ENCODE measurements around the gene FAM168B. TPM values are rescaled to one million over a fixed set of nuclear protein-coding genes. Genes with fewer than 3 reads are reported as not detected.
A peak's percentile ranks its signal among the peaks of the same experiment; 100 is the strongest.
"Not testable (repeated sequence)": the region's sequence is repeated elsewhere in the genome, so short reads cannot be mapped to it uniquely, and the experiment has no call there.

FAM168B gene
- total RNA-seq, 1 experiment from 2014 or later: 119 TPM

DNA sequence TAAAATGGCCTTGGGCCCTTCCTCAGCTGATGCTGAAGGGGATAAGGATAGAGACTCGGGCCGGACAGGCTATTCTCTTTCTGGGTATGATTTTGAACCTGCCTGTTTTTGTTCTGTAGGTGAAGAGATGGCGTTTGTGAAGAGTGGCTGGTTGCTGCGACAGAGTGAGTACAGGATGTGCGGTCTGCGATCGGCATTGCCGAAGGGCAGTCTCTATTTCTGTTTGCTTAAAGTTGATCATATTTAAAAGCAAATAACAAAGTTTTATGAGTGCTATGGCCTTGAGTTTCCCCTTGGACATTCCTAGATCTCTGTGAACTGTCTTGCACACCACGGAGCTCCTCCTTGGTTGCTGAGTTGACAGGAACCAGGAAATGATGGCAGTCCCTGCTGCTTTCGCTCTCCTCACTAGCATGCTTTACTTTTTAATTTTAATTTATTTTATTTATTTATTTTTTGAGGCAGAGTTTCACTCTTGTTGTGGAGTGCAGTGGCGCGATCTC, 27.6 kb upstream of the FAM168B start:
- Mint-ChIP-seq H3K4me1 (ENCODE audit: low read depth, unreplicated experiment) (peaks cover 7% of the 10 kb centered on the region), H3K36me3 (ENCODE audit: insufficient read depth, unreplicated experiment) (peaks cover 61% of the 10 kb centered on the region), H3K9me3 (ENCODE audit: unreplicated experiment) (no peaks in the 10 kb centered on the region), H3K4me3 (ENCODE audit: unreplicated experiment) (no peak overlapping the region), H3K27ac (ENCODE audit: unreplicated experiment) (peak overlapping the region; percentile 33), H3K27me3 (ENCODE audit: insufficient read depth, unreplicated experiment) (no peaks in the 10 kb centered on the region)
- DNase-seq: no peak
- intact Hi-C loops (cut with micrococcal nuclease; ENCODE audit: unreplicated experiment): no loop called here
- H3K4me3 ChIP-seq (ENCODE audit: low read depth, low read length): no peak overlapping the region
- POLR2A ChIA-PET: no interaction called here
- H3K27me3 ChIP-seq (replicated peaks; ENCODE audit: control insufficient read depth, insufficient read depth, low read length): no peaks in the 10 kb centered on the region
- CTCF ChIA-PET: interaction anchor here (0.7 kb wide), 1 partner anchor 27 kb away, joined by 3 read pairs; the partner anchor contains the start of gene FAM168B
- H3K36me3 ChIP-seq (ENCODE audit: control insufficient read depth, insufficient read depth, low read length): peaks cover 2% of the 10 kb centered on the region; the same call in 1 of the 2 replicates
- TF ChIP-seq, protein P1, sequence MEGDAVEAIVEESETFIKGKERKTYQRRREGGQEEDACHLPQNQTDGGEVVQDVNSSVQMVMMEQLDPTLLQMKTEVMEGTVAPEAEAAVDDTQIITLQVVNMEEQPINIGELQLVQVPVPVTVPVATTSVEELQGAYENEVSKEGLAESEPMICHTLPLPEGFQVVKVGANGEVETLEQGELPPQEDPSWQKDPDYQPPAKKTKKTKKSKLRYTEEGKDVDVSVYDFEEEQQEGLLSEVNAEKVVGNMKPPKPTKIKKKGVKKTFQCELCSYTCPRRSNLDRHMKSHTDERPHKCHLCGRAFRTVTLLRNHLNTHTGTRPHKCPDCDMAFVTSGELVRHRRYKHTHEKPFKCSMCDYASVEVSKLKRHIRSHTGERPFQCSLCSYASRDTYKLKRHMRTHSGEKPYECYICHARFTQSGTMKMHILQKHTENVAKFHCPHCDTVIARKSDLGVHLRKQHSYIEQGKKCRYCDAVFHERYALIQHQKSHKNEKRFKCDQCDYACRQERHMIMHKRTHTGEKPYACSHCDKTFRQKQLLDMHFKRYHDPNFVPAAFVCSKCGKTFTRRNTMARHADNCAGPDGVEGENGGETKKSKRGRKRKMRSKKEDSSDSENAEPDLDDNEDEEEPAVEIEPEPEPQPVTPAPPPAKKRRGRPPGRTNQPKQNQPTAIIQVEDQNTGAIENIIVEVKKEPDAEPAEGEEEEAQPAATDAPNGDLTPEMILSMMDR (IDR thresholded peaks at IDR 0.05; ENCODE audit: insufficient read depth in 1 of 2, low read depth in 1 of 2, low read length in 1 of 2, severe bottlenecking in 1 of 2, unreplicated experiment in 1 of 2): no peak
- H3K4me1 ChIP-seq: peaks cover 13% of the 10 kb centered on the region
- no peaks in the 10 kb centered on the region for H3K9me3 ChIP-seq
- no TSS peak for BruUV-seq (replicated peaks)

- ChIA-PET CTCF (no interaction called here), POLR2A (no interaction called here)
- H3K9me3 Mint-ChIP-seq (ENCODE audit: unreplicated experiment): no peaks in the 10 kb centered on the region
- no peaks in the 10 kb centered on the region for H3K27me3 Mint-ChIP-seq (ENCODE audit: insufficient read depth, unreplicated experiment)
- Histone ChIP-seq H3K27me3 (replicated peaks; ENCODE audit: control insufficient read depth, insufficient read depth, low read length) (no peaks in the 10 kb centered on the region), H3K4me3 (ENCODE audit: low read depth, low read length) (no peak overlapping the region), H3K36me3 (ENCODE audit: control insufficient read depth, insufficient read depth, low read length) (no peaks in the 10 kb centered on the region), H3K4me1 (peaks cover 5% of the 10 kb centered on the region), H3K9me3 (no peaks in the 10 kb centered on the region)
- intact Hi-C loops (cut with micrococcal nuclease; ENCODE audit: unreplicated experiment): no loop called here
- H3K4me3 Mint-ChIP-seq (ENCODE audit: unreplicated experiment): no peak overlapping the region
- H3K4me1 Mint-ChIP-seq (ENCODE audit: low read depth, unreplicated experiment): peaks cover 27% of the 10 kb centered on the region
- H3K36me3 Mint-ChIP-seq (ENCODE audit: insufficient read depth, unreplicated experiment): peaks cover 57% of the 10 kb centered on the region
- BruUV-seq (replicated peaks): no TSS peak
- TF ChIP-seq, protein P1 (IDR thresholded peaks at IDR 0.05; ENCODE audit: insufficient read depth in 1 of 2, low read depth in 1 of 2, low read length in 1 of 2, severe bottlenecking in 1 of 2, unreplicated experiment in 1 of 2): no peak
- no peak overlapping the region for H3K27ac Mint-ChIP-seq (ENCODE audit: unreplicated experiment)
- no peak for DNase-seq
Observed at GRCh38 chr2:131115752-131116151, 22.5 kb upstream of the FAM168B start.

- not testable (repeated sequence) for H3K36me3 ChIP-seq (ENCODE audit: control insufficient read depth, insufficient read depth, low read length); H3K4me3 Mint-ChIP-seq (ENCODE audit: unreplicated experiment)
Observed at GRCh38 chr2:131114950-131115349, 21.7 kb upstream of the FAM168B start.

More at GRCh38 chr2:131114950-131115349, 21.7 kb upstream of the FAM168B start:
- H3K4me1 ChIP-seq; H3K9me3 Mint-ChIP-seq (ENCODE audit: unreplicated experiment); CTCF ChIA-PET; H3K27me3 ChIP-seq (replicated peaks; ENCODE audit: control insufficient read depth, insufficient read depth, low read length); H3K4me3 ChIP-seq (ENCODE audit: low read depth, low read length); intact Hi-C loops (cut with micrococcal nuclease; ENCODE audit: unreplicated experiment); DNase-seq; BruUV-seq (replicated peaks); H3K9me3 ChIP-seq; H3K27ac Mint-ChIP-seq (ENCODE audit: unreplicated experiment); H3K27me3 Mint-ChIP-seq (ENCODE audit: insufficient read depth, unreplicated experiment); POLR2A ChIA-PET: not testable (repeated sequence)
- Mint-ChIP-seq H3K36me3 (ENCODE audit: insufficient read depth, unreplicated experiment) (peaks cover 60% of the 10 kb centered on the region), H3K4me1 (ENCODE audit: low read depth, unreplicated experiment) (peaks cover 27% of the 10 kb centered on the region)

Measured in Caco-2 (cell line).